HCEC 1CT (cell line): ENCODE data around the gene LRPAP1.

Experiments used
- DNase-seq: peaks from one replicate; pipeline ENCODE4 v3.0.0-alpha.2; 2017

The LRPAP1 gene

DNA sequence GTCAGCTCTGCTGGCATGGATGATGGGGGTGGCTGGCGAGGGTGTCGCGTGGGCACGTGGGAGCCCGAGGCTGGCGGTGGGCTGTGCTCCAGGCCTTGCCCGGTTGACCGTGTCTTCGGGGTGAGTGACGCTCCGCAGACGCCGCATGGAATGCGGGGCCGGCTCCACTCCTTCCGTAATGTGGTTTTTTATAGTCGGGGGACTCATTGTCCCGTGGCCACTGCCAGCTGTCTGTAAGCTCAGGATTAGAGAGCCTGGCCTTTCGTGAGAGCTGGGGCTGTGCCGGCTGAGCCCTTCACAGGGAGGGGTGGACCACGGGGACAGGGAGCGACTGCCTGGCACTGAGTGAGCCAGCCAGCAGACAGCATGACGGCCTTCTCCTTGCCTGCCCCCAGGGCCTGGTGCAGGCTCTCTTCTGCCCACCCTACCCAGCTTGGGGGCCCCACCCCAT is 48.7 kb downstream of the LRPAP1 start:
- no peak for DNase-seq

DNA sequence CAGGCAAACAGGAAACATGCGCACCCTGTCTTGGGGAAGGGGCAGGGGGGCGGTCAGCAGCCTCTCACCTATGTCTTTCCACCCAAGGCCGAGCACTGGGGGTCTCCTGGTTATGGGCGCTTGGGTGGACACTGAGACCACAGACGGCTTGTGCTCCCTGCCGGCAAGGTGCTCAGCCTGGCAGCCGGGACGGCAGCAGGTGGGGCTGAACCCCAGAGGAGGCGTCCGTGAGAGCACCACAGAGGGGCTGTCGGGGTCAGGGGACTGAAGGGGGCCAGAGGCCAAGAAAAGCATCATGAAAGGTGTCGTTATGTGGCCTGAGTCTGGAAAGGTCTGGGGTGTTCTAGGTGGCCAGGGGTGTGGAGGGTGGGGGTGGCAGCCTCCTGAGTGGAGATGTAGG is 49.5 kb downstream of the LRPAP1 start:
- no peak for DNase-seq

DNA sequence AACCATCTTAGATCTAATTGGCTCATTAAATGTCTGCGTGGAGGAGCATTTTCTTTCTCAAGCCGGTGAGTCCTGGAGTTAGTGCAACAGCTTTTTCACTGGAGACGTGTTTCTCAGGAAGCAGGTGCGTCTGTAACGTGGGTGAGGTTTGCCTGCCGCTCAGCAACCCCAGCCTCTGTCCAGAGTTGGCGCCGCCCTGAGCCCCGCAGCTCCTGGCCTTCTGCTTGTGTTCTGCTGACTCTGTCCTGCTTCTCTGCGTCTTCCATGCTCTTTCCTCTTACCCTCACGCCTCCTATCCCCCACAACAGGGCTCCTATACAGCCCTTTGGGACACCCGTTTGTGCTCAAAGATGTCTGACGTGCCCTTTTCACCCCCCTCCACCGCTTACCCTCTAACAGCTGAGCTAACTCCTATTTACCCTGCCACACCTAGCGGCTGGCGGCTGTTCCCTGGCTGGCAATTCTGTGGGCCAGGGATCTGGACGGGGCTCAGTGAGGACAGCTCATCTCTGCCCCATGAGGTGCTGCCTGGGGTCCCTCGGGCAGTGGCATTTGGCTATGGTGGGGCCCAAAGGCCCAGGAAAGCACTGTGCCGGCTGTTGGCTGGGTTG is 50.3 kb downstream of the LRPAP1 start:
- no peak for DNase-seq

DNA sequence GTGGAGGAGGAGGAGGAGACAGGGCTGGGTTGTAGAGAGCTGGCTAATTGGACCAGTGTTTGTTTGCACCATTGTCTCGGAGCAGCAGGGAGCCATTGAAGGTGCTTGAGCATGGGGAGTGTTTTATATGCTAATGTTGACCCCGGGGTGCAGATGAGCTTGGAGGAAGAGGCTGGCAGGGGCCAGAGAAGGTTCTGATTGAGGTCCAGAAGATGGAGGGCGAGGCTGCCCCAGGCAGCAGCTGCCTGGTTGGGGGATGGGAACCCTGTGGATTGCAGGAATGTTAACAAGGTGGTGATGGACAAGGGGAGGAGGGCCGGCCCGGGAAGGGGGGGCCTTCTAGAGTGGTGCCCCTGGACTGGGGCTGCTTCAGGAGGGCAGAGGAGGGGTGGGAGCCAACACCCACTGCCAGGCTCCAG is 51.1 kb downstream of the LRPAP1 start:
- no peak for DNase-seq

DNA sequence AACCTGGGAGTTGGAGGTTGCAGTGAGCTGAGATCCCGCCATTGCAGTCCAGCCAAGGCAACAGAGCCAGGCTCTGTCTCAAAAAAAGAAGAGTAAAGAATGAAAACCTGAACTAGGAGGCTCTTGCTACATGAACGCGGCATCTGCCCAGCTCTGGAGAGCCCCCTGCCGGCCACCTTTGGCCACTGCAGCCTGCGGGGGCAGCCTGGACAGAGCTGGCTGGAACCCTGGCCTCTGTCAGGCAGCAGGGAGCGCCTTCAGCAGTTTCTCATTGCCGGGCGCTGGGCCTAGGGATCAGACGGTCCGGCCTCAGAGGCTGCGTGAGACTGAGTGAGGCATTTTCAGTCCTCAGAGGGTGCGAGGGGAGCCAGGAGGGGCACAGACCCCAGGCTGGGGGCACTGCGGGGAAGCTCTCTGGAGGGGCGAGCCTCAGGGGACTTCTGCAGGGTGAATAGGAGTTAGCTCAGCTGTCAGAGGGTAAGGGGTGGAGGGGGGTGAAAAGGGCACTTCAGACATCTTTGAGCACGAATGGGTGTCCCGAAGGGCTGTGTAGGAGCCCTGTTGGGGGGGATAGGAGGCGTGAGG is 51.6 kb downstream of the LRPAP1 start:
- peak; percentile 39 for DNase-seq

DNA sequence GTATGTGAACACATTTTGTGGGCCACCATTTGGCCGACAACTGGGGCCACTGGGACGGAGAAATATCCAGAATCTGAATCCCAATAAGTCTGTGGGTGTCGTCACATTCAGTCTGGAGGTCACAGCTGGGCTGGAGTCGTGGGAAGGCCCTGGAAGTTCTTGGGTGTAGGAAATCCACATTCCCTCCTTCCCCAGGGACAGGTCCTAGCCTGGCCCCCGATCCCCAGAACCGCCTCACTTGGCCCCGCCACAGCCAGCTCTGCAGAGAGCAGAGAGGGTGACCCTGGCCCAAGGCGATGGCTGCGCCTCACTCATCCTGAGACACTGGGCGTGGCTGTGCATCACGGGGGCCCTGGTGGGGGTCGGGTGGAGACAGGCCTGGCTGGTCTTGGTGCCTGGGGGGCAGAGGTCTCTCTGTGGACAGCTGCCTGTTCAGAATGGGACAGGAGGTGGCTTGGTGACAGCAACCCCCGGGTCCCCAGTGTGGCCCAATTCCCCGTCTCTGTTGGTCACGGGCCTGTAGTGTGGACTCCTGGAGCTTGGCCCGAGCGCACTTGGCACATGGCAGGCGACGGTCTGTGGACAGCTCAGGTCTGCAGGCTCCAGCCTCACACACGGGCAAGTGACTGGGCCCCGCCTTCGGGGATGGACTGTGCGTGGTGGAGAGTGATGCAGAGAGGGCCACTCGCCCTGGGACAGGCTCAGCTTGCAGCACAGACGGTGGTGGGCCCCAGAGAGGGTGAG is 52.7 kb downstream of the LRPAP1 start:
- no peak for DNase-seq

DNA sequence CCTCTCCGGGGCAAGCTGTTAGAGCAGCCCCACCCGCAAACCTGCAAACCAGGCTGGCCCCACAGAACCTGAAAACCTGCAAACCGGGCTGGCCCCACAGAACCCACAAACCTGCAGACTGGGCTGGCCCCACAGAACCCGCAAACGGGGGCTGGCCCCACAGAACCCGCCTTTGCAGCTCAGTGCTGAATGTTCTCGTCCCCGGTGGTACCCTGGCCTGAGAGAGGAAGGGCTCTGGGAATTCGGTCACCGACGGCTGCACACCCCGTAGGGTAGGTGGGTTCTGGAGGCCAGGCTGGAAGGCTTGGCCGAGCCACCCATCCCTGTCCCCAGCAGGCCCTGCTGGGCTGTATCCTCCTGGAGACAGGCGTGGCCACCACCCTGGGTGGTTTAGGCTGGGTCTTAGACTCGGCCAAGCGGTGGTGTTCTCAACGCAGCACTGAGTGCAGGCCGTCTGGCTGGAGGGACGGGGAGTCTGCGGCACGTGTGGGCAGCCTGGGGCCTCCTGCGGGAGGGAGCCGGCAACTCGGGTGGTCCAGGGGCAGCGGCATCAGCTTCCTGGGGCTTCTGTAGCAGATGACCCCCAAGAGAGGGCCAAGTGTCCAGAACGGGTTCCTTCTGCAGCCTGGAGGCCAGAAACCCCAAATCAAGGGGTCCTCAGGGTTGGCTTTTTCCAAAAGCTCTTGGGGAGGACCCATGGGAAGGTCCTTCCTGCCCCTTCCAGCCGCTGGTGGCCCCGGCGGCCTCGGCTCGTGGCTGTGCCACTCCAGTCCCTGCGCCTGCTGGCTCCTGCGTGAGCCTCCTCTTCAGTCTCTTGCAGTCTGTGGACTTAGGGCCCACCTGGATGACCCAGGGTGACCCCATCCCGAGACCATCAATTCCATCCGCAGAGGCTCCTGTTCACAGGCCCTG is 53.5 kb downstream of the LRPAP1 start:
- DNase-seq, result no peak

DNA sequence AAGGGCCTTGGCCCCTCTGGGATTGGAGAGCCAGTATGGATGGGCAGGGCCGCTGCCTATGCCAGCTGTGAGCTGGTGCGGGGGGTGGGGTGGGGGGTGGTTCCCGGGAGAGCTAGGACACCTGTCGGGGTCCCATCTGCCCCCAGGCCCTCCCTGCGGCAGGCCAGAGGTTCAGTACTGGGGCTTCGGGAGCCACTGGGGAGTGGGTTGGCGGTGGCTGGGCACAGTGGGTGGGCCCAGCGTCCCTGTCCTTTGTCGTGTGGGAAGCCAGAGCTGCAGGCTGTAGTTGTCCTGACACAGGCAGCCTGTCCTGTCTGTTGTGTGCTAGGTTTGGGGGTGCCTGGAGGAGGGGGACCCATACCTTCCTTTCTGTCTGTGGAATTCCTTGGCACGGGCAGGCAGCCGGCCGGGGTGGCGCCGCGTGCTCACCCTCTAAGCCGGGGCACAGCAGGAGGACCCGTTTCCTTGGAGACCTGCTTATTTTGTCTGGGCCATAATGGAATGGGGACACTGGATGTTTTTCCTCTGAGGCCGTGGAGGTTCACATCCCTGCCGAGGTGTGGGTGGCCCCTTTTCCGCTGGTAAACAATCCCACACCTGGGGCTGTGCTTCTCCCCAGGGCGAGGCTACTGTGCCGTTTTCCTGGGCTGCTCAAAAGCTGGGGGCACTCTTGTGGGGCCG is 54.3 kb downstream of the LRPAP1 start:
- DNase-seq, result no peak

DNA sequence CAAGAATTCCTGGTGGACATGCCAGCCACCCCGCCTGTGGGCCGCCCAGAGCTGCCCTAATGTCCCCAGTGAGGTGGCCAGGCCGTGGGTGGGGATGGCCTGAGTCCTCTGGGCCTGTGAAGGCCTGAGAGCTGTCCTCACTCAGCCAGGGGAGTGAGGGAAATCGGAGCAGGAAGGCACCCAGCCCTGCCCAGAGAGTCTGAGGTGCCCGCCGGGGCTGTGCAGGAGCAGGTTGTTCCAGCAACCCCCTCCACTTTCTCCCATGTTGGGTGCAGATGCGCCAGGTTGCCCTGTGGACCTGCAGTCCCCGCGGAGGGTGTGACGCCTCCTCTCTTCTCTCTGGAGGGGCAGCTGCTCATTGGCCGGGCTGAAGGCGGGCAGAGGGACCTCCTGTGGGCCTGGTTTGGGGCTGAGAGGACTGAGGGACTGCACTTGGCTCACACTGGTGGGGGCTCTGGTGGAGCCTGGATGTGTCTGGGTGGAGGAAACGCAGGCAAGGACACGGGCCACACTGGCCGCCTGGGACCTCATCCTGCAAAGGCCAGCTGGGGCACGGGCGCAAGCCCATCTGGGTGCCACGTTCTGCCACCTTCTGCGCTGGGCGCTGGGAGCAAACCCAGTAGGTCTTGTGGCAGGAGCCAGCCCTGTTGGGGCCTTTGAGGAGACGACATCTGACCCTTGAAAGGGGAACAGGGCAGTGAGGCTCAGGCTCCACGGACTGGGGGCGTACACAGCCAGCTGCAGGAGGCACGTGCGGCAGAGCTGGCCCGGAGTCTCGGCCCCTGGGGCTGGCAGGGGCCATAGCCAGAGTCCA is 55.1 kb downstream of the LRPAP1 start:
- no peak for DNase-seq

DNA sequence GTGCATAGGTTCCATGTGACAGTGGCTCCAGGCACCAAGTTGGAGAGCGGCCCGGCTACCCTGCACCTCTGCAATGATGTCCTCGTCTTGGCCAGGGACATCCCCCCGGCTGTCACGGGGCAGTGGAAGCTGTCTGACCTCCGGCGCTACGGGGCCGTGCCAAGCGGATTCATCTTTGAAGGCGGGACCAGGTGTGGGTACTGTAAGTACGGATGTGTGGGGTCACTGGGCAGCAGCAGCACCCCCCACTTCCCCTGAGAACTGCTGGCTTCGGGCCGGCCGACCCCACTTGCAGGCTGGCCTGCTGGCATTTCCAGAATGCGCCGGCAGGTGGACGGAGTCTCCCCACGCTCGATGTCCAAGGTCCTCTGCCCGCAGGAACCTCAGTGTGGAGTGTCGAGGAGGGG is 55.9 kb downstream of the LRPAP1 start:
- DNase-seq, result no peak

DNA sequence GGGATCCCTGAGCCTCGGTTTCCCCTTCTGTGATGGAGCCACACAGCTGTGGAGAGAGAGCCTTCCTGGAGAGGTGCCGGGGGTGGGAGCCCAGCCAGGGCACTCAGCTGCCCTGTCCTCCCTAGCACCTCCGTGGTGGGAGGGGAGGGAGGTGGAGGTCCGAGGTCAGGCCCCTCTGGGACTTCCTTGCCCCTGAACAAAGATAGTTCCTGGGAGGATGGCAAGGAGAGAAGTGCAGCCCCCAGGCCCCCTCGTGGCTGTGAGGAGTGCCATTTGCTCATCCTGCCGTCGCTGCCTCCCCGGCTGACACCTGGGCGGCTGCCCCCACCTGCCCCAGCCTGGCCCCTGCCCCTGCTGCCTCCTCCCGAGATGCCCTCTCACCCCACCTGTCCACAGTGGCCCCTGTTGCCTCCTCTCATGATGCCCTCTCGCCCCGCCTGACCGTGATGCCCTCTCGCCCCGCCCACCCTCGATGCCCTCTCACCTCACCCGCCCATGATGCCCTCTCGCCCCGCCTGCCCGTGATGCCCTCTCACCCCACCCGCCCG is 56.4 kb downstream of the LRPAP1 start:
- no peak for DNase-seq

DNA sequence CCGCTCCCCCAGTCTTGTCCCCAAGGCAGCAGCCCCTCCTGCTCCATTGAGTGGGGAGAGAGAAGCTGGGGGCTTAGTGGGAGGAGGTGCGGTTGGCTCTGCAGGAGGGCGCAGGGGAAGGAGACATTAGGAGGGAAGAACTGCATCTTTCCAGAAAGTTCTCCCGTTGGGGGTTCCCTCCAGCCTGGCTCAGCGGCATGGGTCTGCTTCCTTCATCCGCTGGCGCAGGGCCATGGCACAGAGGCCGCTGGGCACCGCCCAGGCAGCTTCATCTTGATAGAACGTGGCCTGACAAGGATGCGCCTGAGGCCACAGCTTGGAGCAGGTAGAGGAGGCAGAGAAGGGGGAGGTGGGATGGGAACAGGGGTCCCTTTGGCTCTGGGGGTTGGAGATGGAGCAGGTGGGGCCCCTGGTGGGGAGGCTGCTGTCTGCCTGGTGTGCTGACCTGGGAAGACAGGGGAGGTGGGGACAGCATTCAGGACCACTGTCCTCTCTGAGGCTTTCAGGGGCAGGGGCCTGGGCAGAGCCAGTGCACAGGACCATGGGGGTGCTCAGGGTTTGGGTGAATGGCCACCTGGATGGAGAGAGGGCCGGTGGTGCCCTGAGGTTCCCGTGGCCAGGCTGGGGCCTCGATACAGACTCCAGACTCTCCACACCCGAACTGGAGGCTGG is 57.0 kb downstream of the LRPAP1 start:
- DNase-seq, result no peak

DNA sequence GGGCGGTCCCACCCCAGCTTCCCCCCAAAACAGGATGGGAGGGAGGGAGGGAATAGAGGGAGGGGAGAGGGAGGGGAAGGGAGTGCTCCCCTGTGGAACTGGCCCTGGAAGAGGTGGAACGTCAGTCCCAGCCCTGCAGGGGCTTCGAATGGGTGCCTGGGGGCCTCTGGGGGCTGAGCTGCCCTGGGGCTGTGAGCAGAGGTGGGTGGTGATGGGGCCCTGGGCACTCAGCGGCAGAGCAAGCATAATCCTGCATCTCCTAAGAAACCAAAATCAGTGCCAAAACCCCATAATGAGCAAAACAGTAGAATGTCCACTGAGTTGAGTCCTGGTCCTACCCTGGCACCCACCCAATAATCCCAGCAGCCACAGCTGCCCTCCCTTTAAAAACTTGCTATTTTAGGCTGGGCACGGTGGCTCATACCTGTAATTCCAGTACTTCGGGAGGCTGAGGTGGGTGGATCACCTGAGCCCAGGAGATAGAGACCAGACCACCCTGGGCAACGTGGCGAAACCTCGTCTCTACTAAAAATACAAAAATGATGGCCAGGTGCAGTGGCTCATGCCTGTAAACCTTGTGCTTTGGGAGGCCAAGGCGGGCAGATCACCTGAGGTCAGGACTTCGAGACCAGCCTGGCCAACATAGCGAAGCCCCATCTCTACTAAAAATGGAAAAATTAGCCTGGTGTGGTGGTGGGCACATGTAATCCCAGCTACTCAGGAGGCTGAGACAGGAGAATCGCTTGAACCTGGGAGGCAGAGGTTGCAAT is 58.0 kb downstream of the LRPAP1 start:
- DNase-seq, result no peak

DNA sequence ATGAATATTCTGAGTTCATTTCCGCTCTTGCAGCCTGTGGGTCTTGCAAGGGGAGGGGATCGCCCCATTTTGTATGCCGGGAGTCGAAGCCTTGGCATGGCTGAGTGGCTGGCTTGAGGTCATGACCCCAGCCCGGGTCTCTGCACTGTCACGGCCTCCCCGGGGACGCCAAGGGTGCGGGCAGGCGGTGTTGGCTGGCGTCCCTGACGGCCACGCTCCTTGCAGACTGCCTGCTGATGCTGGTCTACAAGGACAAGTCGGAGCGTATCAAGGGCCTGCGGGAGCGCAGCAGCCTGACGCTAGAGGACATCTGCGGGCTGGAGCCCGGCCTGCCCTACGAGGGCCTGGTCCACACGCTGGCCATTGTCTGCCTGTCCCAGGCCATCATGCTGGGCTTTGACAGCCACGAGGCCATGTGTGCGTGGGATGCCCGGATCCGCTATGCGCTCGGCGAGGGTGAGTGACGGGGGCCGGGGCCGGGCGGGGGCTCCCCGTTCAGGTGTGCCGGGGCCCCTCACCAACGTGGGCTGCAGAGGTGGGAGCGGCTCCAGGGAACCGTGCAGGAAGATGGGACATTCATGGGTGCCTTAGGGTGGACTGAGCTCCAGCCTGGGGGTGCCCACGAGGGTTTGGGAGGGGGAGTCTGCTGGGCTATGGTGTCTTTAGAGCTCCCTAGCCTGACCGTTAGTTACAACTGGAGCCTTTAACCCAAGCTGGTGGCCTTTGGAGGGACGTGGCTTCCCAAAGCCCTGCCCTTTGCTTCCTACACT is 58.9 kb downstream of the LRPAP1 start:
- DNase-seq, result no peak

DNA sequence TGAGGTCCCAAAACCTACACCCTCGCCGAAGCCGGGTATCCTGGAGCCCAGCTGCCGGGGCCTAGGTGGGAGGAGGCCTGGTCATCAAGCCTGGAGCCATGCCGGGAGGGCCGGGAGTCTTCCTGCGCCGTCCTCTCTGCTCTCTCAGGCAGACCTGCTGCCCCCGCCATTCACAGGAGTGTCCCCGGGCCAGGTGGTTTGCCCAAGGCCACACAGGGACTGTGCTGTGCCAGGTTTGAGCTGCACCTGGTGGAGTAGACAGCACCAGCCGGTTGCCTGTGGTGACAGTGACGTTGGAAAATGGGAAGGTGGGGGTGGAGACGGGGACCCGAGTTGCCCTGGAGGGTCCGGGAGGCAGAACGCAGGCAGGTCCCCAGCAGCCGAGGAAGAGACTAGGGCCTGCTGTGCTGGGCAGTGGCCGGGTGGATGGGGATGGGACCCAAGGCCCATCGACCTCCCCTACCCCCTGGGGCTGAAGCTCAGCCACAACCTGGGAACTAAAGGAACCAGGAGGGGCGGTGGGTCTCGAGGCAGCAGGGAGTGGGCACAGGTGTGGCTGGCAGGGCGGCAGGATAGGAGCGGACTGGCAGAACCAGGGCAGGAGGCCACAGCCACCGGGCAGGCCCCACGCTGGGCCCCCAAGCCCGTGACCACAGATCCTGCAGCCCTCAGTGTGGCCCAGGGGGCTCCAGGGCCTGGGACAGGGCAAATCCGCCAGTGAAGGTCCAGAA is 59.6 kb downstream of the LRPAP1 start:
- DNase-seq, result no peak

DNA sequence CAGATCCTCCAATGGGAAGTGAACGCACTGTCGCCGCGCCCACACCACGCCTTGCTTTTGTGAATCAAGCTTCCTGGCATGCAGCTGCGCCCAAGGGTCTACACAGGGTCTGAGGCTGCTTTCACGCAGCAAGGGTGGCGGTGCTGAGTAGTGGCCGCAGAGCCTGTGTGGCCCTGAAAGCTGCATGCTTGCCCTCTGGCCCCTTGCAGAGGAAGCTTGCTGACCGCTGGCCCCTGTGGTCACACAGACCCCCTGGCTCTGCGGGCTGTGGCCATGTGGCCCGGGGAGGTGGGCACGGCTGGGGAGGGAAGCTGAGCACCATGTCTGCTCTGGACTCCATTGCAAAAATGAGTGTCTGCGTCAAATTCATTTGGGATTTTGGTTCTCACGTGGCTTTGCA is 60.3 kb downstream of the LRPAP1 start:
- no peak for DNase-seq

DNA sequence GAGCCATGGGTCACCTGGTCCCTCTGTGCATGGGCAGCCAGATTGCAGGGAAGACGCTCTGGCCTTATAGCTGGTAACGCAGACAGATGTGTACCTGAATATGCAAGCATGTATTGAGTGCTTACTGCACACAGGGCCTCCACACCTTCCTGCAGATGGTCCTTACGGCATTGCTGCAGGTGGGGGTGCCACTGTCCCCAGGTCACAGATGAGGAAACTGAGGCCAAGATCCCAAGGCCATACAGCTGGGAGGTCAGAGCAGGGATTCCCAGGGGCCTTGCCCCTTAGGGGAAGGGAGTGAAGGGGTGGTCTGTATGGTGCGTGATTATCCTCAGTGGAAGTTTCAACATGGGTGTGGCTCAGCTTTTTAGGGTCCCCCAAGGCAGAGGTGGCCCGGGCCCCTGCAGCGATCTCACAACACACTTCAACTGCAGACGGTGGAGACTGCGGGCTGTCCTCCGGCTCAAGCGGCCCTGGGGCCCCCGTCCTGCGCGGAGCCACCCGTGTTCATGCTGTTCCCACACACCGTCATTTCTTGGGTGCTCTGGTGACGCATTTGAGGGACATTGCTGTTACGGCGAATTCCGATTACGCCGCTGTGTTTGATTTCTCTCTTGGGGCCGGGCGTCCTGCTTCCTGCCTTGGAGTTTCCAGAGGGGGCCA is 61.0 kb downstream of the LRPAP1 start:
- no peak for DNase-seq
